SK-N-SH (cell line): ENCODE measurements around the gene GABRG3.

Experiments
- CTCF ChIP-seq: fragments of 200-600 bp; sonication (generic); IDR thresholded peaks from 2 replicates; pipeline ENCODE4 v1.6.1; 2017; ENCODE audit warnings: antibody characterized with exemption, mild to moderate bottlenecking, moderate library complexity
- ELF1 ChIP-seq: IDR thresholded peaks from 2 replicates; pipeline ENCODE4 v1.4.0; 2012
- JUND ChIP-seq: IDR thresholded peaks from 2 replicates; pipeline ENCODE4 v1.4.0; 2012
- NRF1 ChIP-seq: IDR thresholded peaks from 2 replicates; pipeline ENCODE4 v1.6.1; 2012; ENCODE audit warnings: low read depth, mild to moderate bottlenecking, low read length
- RAD21 ChIP-seq: IDR thresholded peaks from 2 replicates; pipeline ENCODE4 v1.6.1; 2012; ENCODE audit warnings: mild to moderate bottlenecking, low read length
- RFX5 ChIP-seq: IDR thresholded peaks from 2 replicates; pipeline ENCODE4 v1.6.1; 2012; ENCODE audit warnings: mild to moderate bottlenecking, improper control_type of control experiment, low read length
- TF ChIP-seq, protein P1 (sequence below): IDR thresholded peaks from 2 replicates; pipeline ENCODE4 v1.4.0; 2012; ENCODE audit warnings: low read depth, borderline replicate concordance

DNA sequence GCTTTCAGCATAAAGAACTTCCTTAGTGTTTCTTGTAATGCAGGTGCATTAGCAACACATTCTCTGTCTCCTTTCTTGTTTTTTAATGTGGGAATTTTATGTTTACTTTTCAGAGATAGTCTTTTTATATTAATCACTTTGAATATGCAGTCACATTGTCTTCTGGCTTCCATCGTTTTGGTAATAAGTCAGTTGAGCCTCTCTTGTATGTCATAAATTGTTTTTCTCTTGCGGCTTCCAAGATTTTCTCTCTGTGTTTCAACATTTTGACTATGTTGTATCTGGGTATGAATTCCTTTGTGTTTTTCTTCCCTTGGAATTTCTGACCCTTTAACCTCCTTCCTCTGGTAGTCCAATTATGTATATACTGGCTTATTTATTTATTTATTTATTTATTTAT is 25.3 kb downstream of the GABRG3 start:
- TF ChIP-seq CTCF (no peak), RFX5 (no peak), NRF1 (no peak), JUND (no peak), ELF1 (no peak), RAD21 (no peak)
- TF ChIP-seq, protein P1, sequence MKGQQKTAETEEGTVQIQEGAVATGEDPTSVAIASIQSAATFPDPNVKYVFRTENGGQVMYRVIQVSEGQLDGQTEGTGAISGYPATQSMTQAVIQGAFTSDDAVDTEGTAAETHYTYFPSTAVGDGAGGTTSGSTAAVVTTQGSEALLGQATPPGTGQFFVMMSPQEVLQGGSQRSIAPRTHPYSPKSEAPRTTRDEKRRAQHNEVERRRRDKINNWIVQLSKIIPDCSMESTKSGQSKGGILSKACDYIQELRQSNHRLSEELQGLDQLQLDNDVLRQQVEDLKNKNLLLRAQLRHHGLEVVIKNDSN: no peak
